Adrenal gland (tissue), 12 donors: ENCODE measurements around the gene SVIP. TPM values are rescaled to one million over a fixed set of nuclear protein-coding genes. Genes with fewer than 3 reads are reported as not detected.

Experiments
- DNase-seq, 7 donors: peaks; one replicate each; pipeline ENCODE4 v3.0.0-alpha.2; 2019 to 2020
- H3K27ac ChIP-seq, 5 donors: fragments of 200-600 bp; sonication (generic) in 4 of 5; 1 replicate in 3 of 5; 2 replicates in 2 of 5; pipeline versions ENCODE4 v1.5.1 to v1.8.0; 2016 to 2020; ENCODE audit warnings: mild to moderate bottlenecking in 1 of 5
- H3K27me3 ChIP-seq: fragments of 200-600 bp; 2 replicates; pipeline ENCODE4 v1.8.0; 2021
- H3K36me3 ChIP-seq, 2 donors: fragments of 200-600 bp; replicated peaks in 1 of 2; 1 replicate in 1 of 2; 2 replicates in 1 of 2; pipeline versions ENCODE4 v1.5.1 to v1.8.0; 2018 to 2022
- H3K4me1 ChIP-seq, 2 donors: fragments of 200-600 bp; replicated peaks in 1 of 2; 1 replicate in 1 of 2; 2 replicates in 1 of 2; pipeline versions ENCODE4 v1.5.1 to v1.8.0; 2018 to 2021
- H3K4me3 ChIP-seq, 4 donors: fragments of 200-600 bp; sonication (generic) in 3 of 4; one replicate each; pipeline ENCODE4 v1.5.1; 2016 to 2018
- H3K9me3 ChIP-seq, 3 donors: fragments of 200-600 bp; sonication (generic) in 1 of 3; replicated peaks in 1 of 3; 1 replicate in 2 of 3; 2 replicates in 1 of 3; pipeline versions ENCODE4 v1.5.1 to v1.8.0; 2016 to 2021
- CTCF ChIP-seq, 6 experiments: fragments of 450-650 bp in 4 of 6; fragments of 200-600 bp in 2 of 6; sonication (generic) in 1 of 6; IDR thresholded peaks; 1 replicate in 5 of 6; 2 replicates in 1 of 6; pipeline versions ENCODE4 v1.5.1 to v1.8.0; 2016 to 2021; ENCODE audit warnings: antibody characterized with exemption in 6 of 6, mild to moderate bottlenecking in 2 of 6, moderate library complexity in 1 of 6
- POLR2A ChIP-seq, 2 donors: fragments of 450-650 bp; IDR thresholded peaks; one replicate each; pipeline ENCODE4 v1.6.1; 2017; ENCODE audit warnings: antibody characterized with exemption in 2 of 2, mild to moderate bottlenecking in 2 of 2, moderate library complexity in 1 of 2
- WGBS, 4 donors: extraction: QIAGEN DNeasy Blood & Tissue Kit in 2 of 4; methylation state at CpG; one replicate each; pipeline versions ENCODE4 v1.1.5 to v1.1.7; 2013 to 2017; 5-methylcytosine and 5-hydroxymethylcytosine counted together
- intact Hi-C, 2 donors: fragments of 100-400 bp; cut with DNase I; formaldehyde crosslinking; loops; one replicate each; pipeline versions ENCODE4 v1.14.1 to v1.15.0; 2022 to 2023
- polyA plus RNA-seq, 3 donors: library from polyadenylated mRNA; stranded (reverse); fragments of 200-250 nt in 2 of 3; fragments of 350-450 nt in 1 of 3; fragmentation: Illumina TruSeq in 1 of 3; extraction: RNeasy Lipid Tissue Mini Kit (QIAGEN cat#74804) in 1 of 3; gene quantifications; one replicate each; pipeline ENCODE4 v1.2.3, GENCODE V29; 2013 to 2014
- total RNA-seq, 9 donors: library from RNA; depleted of rRNA in 4 of 9; stranded (reverse); fragments of >200 nt in 4 of 9; fragments of 120-200 nt in 1 of 9; fragmentation: NEBNext Ultra II Directional in 1 of 9; extraction: Animal tissue kit (Norgen Biotek cat#: 25700) in 1 of 9; gene quantifications; one replicate each; pipeline versions ENCODE4 v1.1.0 to v1.2.4, GENCODE V29; 2013 to 2023
- donor health status: healthy with polysubstance abuse.
- donor health status: Bipolar disorder and iron deficiency.
- donor health status: DM: yes; HTN: yes; CAD: no.
- donor health status: DM: no; HTN: no; CAD: no.
- donor health status: DM: no; HTN: no; CAD: no.
- donor health status: DM: yes; HTN: yes; CAD: no.

SVIP gene
- total and polyA plus RNA-seq, 12 donors: 5.1 to 32.0 (median 15.6) TPM

DNA sequence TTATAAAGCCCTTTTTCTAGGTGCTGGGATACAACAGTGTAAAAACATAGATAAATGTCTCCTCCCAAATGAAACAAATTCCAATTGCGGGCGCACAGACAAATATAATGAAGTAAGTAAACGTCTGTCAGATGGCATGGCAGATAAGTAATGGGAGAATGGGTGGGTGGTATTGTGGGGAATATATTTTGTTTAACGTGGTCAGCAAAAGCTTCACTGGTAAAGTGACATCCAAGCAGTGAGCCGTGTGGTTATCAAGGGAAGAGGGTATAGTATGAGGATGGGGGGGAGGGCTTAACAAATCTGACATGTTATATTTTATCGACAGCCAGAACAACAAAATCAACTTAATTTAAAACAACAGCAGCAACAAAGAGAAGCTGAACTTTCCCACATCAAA lies 1.2 kb downstream of the SVIP start:
- DNase-seq: no peak
- intact Hi-C loops: no loop called here

GRCh38 chr11:22822203-22822602 lies 7.4 kb downstream of the SVIP start:
- H3K36me3 ChIP-seq: peaks cover 0 to 29% of the 10 kb centered on the region in 2 donors
- 92 to 98% (median 94%) methylated on average over 2 of the region's 2 CpGs for WGBS, 4 donors
- intact Hi-C loops: no loop called here
- H3K4me3 ChIP-seq: no peak overlapping the region
- H3K27me3 ChIP-seq: no peaks in the 10 kb centered on the region
- TF ChIP-seq POLR2A (IDR thresholded peaks at IDR 0.05): no peak
- no peak for TF ChIP-seq CTCF (IDR thresholded peaks at IDR 0.05)
- H3K27ac ChIP-seq: no peak overlapping the region
- no peak for DNase-seq
- no peaks in the 10 kb centered on the region for H3K4me1 ChIP-seq
- peaks cover 0 to 5% (median 0%) of the 10 kb centered on the region in 3 donors for H3K9me3 ChIP-seq

More for the DNA sequence above, 1.2 kb downstream of the SVIP start:
- no peak overlapping the region for H3K4me3 ChIP-seq
- peaks cover 0 to 12% of the 10 kb centered on the region in 2 donors for H3K36me3 ChIP-seq
- TF ChIP-seq CTCF (IDR thresholded peaks at IDR 0.05): no peak
- no peak for TF ChIP-seq POLR2A (IDR thresholded peaks at IDR 0.05)
- no peaks in the 10 kb centered on the region for H3K27me3 ChIP-seq
- no peaks in the 10 kb centered on the region for H3K9me3 ChIP-seq
- WGBS, 4 donors: 71 to 80% (median 73%) methylated on average over 6 of the region's 6 CpGs
- peaks cover 0 to 7% of the 10 kb centered on the region in 2 donors for H3K4me1 ChIP-seq
- H3K27ac ChIP-seq: no peak overlapping the region

GRCh38 chr11:22809893-22810292 lies 19.7 kb downstream of the SVIP start:
- H3K27me3 ChIP-seq: no peaks in the 10 kb centered on the region
- no peak overlapping the region for H3K4me3 ChIP-seq
- 88 to 95% (median 91%) methylated on average over 3 of the region's 3 CpGs for WGBS, 4 donors
- intact Hi-C loops: no loop called here
- TF ChIP-seq POLR2A (IDR thresholded peaks at IDR 0.05) (no peak), CTCF (IDR thresholded peaks at IDR 0.05) (no peak)
- DNase-seq: no peak
- H3K4me1 ChIP-seq: no peaks in the 10 kb centered on the region
- no peak overlapping the region for H3K27ac ChIP-seq
- no peaks in the 10 kb centered on the region for H3K9me3 ChIP-seq
- no peaks in the 10 kb centered on the region for H3K36me3 ChIP-seq

GRCh38 chr11:22808571-22809197 lies 20.9 kb downstream of the SVIP start:
- intact Hi-C loops: no loop called here
- DNase-seq: no peak
- Histone ChIP-seq H3K27me3 (no peaks in the 10 kb centered on the region), H3K4me3 (no peak overlapping the region), H3K36me3 (no peaks in the 10 kb centered on the region), H3K9me3 (no peaks in the 10 kb centered on the region), H3K4me1 (no peaks in the 10 kb centered on the region), H3K27ac (no peak overlapping the region)
- WGBS, 4 donors: 81 to 87% (median 85%) methylated on average over 3 of the region's 3 CpGs
- TF ChIP-seq CTCF (IDR thresholded peaks at IDR 0.05) (no peak), POLR2A (IDR thresholded peaks at IDR 0.05) (no peak)
